Endothelial cell of umbilical vein (primary cell): ENCODE results near the gene ZNF644. TPM values are rescaled to one million over a fixed set of nuclear protein-coding genes. Genes with fewer than 3 reads are reported as not detected.

Source experiments
- BruUV-seq: library from RNA; stranded (reverse); fragments of 400-500 nt; replicated peaks from 2 replicates; lab custom pipeline; 2021; lab: Mats Ljungman, UMichigan
- CTCF ChIA-PET: fragments of 300-600, 350-600 bp; sonication (Branson Sonifier 250); formaldehyde crosslinking; loops from one replicate; lab custom pipeline; 2021; ENCODE audit warnings: antibody characterized with exemption, inconsistent platforms; lab: Charles Lee
- POLR2A ChIA-PET: fragments of 300-600, 350-600 bp; sonication (Branson Sonifier 250); formaldehyde crosslinking; loops from one replicate; lab custom pipeline; 2021; ENCODE audit warnings: antibody characterized with exemption, inconsistent platforms; lab: Charles Lee
- DNase-seq: peaks from one replicate; pipeline ENCODE4 v3.0.0-alpha.2; 2011; ENCODE audit warnings: low read depth, low spot score
- FAIRE-seq: peaks from 2 replicates; lab custom pipeline; 2011; peaks lifted over from hg19 to GRCh38; lab: Jason Lieb, UNC
- H2AFZ ChIP-seq: 2 replicates; pipeline ENCODE4 v1.6.0; 2012; ENCODE audit warnings: low read depth, low read length, control low read depth, inconsistent platforms
- H3K27ac ChIP-seq: 2 replicates; pipeline ENCODE4 v1.5.1; 2011; ENCODE audit warnings: low read depth, mild to moderate bottlenecking, control low read depth, low read length, moderate library complexity; ENCODE audit not compliant: insufficient read depth
- H3K27me3 ChIP-seq, 2 experiments: 2 replicates each; pipeline versions ENCODE4 v1.6.0 to v1.6.1; 2011; ENCODE audit warnings: low read length in 2 of 2, mixed read lengths in 1 of 2; ENCODE audit not compliant: control insufficient read depth in 2 of 2, insufficient read depth in 2 of 2
- H3K36me3 ChIP-seq, 2 experiments: 2 replicates in 1 of 2; 3 replicates in 1 of 2; pipeline ENCODE4 v1.5.1; 2011; ENCODE audit warnings: low read length in 2 of 2, mild to moderate bottlenecking in 1 of 2, moderate library complexity in 1 of 2; ENCODE audit not compliant: control insufficient read depth in 2 of 2, insufficient read depth in 2 of 2; ENCODE audit errors: extremely low read depth in 1 of 2
- H3K4me1 ChIP-seq: 3 replicates; pipeline ENCODE4 v1.5.1; 2011; ENCODE audit warnings: mild to moderate bottlenecking, low read length; ENCODE audit not compliant: control insufficient read depth, insufficient read depth; ENCODE audit errors: extremely low read depth
- H3K4me2 ChIP-seq: 2 replicates; pipeline ENCODE4 v1.6.1; 2011; ENCODE audit warnings: low read length, control low read depth, mixed read lengths; ENCODE audit not compliant: insufficient read depth
- H3K4me3 ChIP-seq, 3 experiments: fragments of 200-600 bp in 1 of 3; sonication (generic), shearing (Covaris generic) in 1 of 3; replicated peaks in 1 of 3; 2 replicates each; pipeline ENCODE4 v1.5.1; 2011 to 2016; ENCODE audit warnings: control low read depth in 3 of 3, low read length in 3 of 3, mild to moderate bottlenecking in 2 of 3, inconsistent platforms in 1 of 3, low read depth in 1 of 3, moderate library complexity in 1 of 3; ENCODE audit not compliant: insufficient read depth in 1 of 3
- H3K79me2 ChIP-seq: 2 replicates; pipeline ENCODE4 v1.6.0; 2012; ENCODE audit warnings: low read length, inconsistent platforms; ENCODE audit not compliant: control insufficient read depth, insufficient read depth
- H3K9ac ChIP-seq: replicated peaks from 2 replicates; pipeline ENCODE3; 2011; ENCODE audit warnings: low read length, control low read depth; ENCODE audit not compliant: insufficient read depth; ENCODE audit errors: extremely low read depth
- H3K9me1 ChIP-seq: replicated peaks from 3 replicates; pipeline ENCODE4 v1.6.0; 2011; ENCODE audit warnings: mild to moderate bottlenecking, low read length; ENCODE audit not compliant: control insufficient read depth, insufficient read depth; ENCODE audit errors: extremely low read depth
- H3K9me3 ChIP-seq: replicated peaks from 2 replicates; pipeline ENCODE4 v1.5.1; 2012; ENCODE audit warnings: low read length, inconsistent platforms; ENCODE audit not compliant: control insufficient read depth, insufficient read depth
- H4K20me1 ChIP-seq: replicated peaks from 2 replicates; pipeline ENCODE3; 2011; ENCODE audit warnings: mild to moderate bottlenecking, low read length; ENCODE audit not compliant: control insufficient read depth, insufficient read depth; ENCODE audit errors: extremely low read depth
- CTCF ChIP-seq, 2 donors: IDR thresholded peaks; 1 replicate in 1 of 2; 2 replicates in 1 of 2; pipeline ENCODE4 v1.5.1; 2011; ENCODE audit warnings: low read length in 2 of 2, mild to moderate bottlenecking in 2 of 2, moderate library complexity in 2 of 2, control low read depth in 1 of 2, inconsistent platforms in 1 of 2, low read depth in 1 of 2; ENCODE audit not compliant: insufficient read depth in 1 of 2; ENCODE audit errors: extremely low read depth in 1 of 2
- EZH2 ChIP-seq: IDR thresholded peaks from 2 replicates; pipeline ENCODE4 v1.6.1; 2012; ENCODE audit warnings: borderline replicate concordance, low read depth, mild to moderate bottlenecking, moderate library complexity, low read length, inconsistent platforms; ENCODE audit not compliant: severe bottlenecking
- FOS ChIP-seq: IDR thresholded peaks from 2 replicates; pipeline ENCODE4 v1.6.1; 2011; ENCODE audit warnings: mild to moderate bottlenecking, low read length, moderate library complexity, borderline replicate concordance; ENCODE audit not compliant: insufficient read depth
- GATA2 ChIP-seq: IDR thresholded peaks from 2 replicates; pipeline ENCODE4 v1.7.0; 2011; ENCODE audit warnings: low read depth, mild to moderate bottlenecking, moderate library complexity, mixed read lengths, low read length; ENCODE audit not compliant: insufficient read length, insufficient read depth
- JUN ChIP-seq: IDR thresholded peaks from 2 replicates; pipeline ENCODE4 v1.6.1; 2011; ENCODE audit warnings: borderline replicate concordance, low read depth; ENCODE audit not compliant: insufficient read length, insufficient read depth
- MAX ChIP-seq: IDR thresholded peaks from 2 replicates; pipeline ENCODE4 v1.6.1; 2011; ENCODE audit not compliant: insufficient read depth, insufficient read length
- MYC ChIP-seq: IDR thresholded peaks from one replicate; pipeline ENCODE4 v1.6.1; 2011; ENCODE audit warnings: mild to moderate bottlenecking, low read depth, low read length
- POLR2A ChIP-seq: IDR thresholded peaks from 2 replicates; pipeline ENCODE4 v1.6.1; 2012; ENCODE audit warnings: low read depth, mild to moderate bottlenecking, control low read depth, low read length
- POLR2AphosphoS5 ChIP-seq: IDR thresholded peaks from 2 replicates; pipeline ENCODE4 v1.6.1; 2012; ENCODE audit warnings: low read depth, mild to moderate bottlenecking, control low read depth, low read length, moderate library complexity; ENCODE audit not compliant: insufficient read depth
- dilution Hi-C: fragments of 300-500 bp; cut with MboI; formaldehyde crosslinking; loops from one replicate; pipeline ENCODE4 v1.15.0; 2019; ENCODE audit warnings: low sequenced_read_pairs; ENCODE audit not compliant: extremely low pct_ligation_motif_present
- intact Hi-C: fragments of 100-400 bp; cut with micrococcal nuclease; formaldehyde crosslinking; loops from one replicate; pipeline ENCODE4 v1.10.0; 2022
- polyA plus RNA-seq, 4 experiments: library from polyadenylated mRNA; depleted of rRNA in 3 of 4; stranded (reverse) in 3 of 4; unstranded in 1 of 4; fragments of >200 nt; gene quantifications; 2 replicates each; pipeline versions ENCODE4 v1.2.1 to v1.2.3, GENCODE V29; 2011 to 2012; ENCODE audit warnings: missing spikeins in 1 of 4
- total RNA-seq: library from RNA; stranded (reverse); gene quantifications from 2 replicates; pipeline ENCODE4 v1.2.3, GENCODE V29; 2021

Gene ZNF644
- total and polyA plus RNA-seq, 2 donors (not counting 3 experiments of a cell fraction or from before 2014, with no cell fraction given), result 7.2 to 47.0 TPM

GRCh38 chr1:91057784-91058183 is 35.9 kb upstream of the ZNF644 start:
- DNase-seq (no peak), FAIRE-seq (no peak)
- BruUV-seq, result no TSS peak
- dilution Hi-C loops, result no loop called here
- H4K20me1 ChIP-seq, result no peaks in the 10 kb centered on the region
- ChIA-PET CTCF (interaction anchor here (1.4 kb wide), 2 partner anchors 9 to 107 kb away, joined by 3 read pairs; no protein-coding TSS in a partner anchor), POLR2A (no interaction called here)
- intact Hi-C loops, result no loop called here
- no peak overlapping the region for H2AFZ ChIP-seq
- no peaks in the 10 kb centered on the region for H3K9me1 ChIP-seq
- no peaks in the 10 kb centered on the region for H3K36me3 ChIP-seq
- no peak for TF ChIP-seq CTCF (IDR thresholded peaks at IDR 0.05; ENCODE audit: extremely low read depth in 1 of 2, insufficient read depth in 1 of 2, low read depth in 1 of 2, low read length in 2 of 2)
- TF ChIP-seq FOS, result no peak
- TF ChIP-seq MAX, result no peak
- TF ChIP-seq POLR2A, result no peak
- no peak for TF ChIP-seq GATA2
- no peak for TF ChIP-seq JUN
- no peak for TF ChIP-seq MYC
- TF ChIP-seq POLR2AphosphoS5, result no peak
- no peak for TF ChIP-seq EZH2
- no peak overlapping the region for H3K9ac ChIP-seq
- H3K4me1 ChIP-seq, result no peaks in the 10 kb centered on the region
- no peaks in the 10 kb centered on the region for H3K9me3 ChIP-seq
- no peak overlapping the region for H3K27ac ChIP-seq
- H3K27me3 ChIP-seq, result no peaks in the 10 kb centered on the region
- H3K4me3 ChIP-seq, result no peak overlapping the region
- no peak overlapping the region for H3K4me2 ChIP-seq
- H3K79me2 ChIP-seq, result no peaks in the 10 kb centered on the region
